ENCODE results near the gene FLT4. TPM values are rescaled to one million over a fixed set of nuclear protein-coding genes. Genes with fewer than 3 reads are reported as not detected.

The FLT4 gene
- total RNA-seq, 1 experiment from 2014 or later, result 6.3 TPM

DNA sequence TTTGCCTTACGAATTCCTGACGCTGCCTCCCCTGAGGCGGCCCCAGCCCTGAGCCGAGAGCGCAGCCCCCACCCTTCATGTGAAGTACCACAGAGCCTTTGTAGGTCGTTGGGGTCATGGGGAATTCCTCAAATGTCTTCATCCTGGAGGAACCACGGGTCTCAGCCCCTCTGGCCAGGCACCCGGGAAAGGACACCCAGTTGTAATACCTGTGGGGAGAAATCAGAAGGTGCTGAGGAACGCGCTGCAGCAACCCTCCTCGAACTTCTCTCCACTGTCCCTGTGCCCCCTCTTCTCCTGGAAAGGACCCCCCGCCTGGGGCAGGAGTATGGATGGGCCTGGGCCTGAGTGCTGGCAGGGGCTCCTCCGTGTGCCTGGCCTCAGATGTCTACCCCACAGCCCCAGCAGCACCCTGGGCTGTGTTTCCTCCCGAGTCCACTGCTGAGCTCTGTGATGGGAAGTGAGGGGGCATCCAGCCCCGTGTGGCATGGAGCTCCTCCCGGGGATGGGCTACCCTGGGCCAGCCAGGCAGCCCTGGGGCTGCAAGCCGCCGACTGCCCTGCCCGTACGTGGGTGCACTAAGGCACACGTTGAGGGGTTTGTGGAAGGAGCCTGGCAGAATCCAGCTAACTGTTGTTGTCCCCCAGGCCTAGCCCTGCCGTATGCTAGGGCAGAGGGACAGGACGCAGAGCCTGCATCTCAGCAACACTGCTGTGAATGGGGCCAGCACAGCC, 39.4 kb downstream of the FLT4 start:
- Histone ChIP-seq H4K20me1 (ENCODE audit: control insufficient read depth, insufficient read depth, insufficient read length) (no peaks in the 10 kb centered on the region), H3K14ac (ENCODE audit: insufficient read depth, low read length) (no peak overlapping the region), H3K18ac (ENCODE audit: insufficient read length, low read depth, low read length) (no peak overlapping the region), H4K8ac (replicated peaks; ENCODE audit: insufficient read length, low read depth, low read length) (no peak overlapping the region), H3K23ac (ENCODE audit: insufficient read length, low read depth, low read length) (no peak overlapping the region), H2BK120ac (ENCODE audit: low read depth, low read length, poor library complexity, severe bottlenecking) (no peak overlapping the region), H3K9ac (ENCODE audit: extremely low read depth, insufficient read length, low read length) (no peak overlapping the region), H3T11ph (ENCODE audit: low read length) (no peak overlapping the region), H3K27me3 (ENCODE audit: insufficient read depth, low read length) (no peaks in the 10 kb centered on the region), H4K5ac (ENCODE audit: insufficient read length, low read depth, low read length) (no peak overlapping the region), H2AK5ac (ENCODE audit: insufficient read length, low read length) (no peak overlapping the region), H2BK15ac (ENCODE audit: low read depth, low read length) (no peak overlapping the region), H2BK12ac (ENCODE audit: insufficient read length, low read depth, low read length) (no peak overlapping the region), H3K79me2 (ENCODE audit: insufficient read depth, low read length) (no peaks in the 10 kb centered on the region), H3K79me1 (ENCODE audit: insufficient read depth, low read depth, low read length, poor library complexity, severe bottlenecking) (no peaks in the 10 kb centered on the region), H3K56ac (ENCODE audit: insufficient read length, low read depth, low read length) (no peak overlapping the region), H2BK20ac (ENCODE audit: low read depth, low read length, poor library complexity, severe bottlenecking) (no peak overlapping the region), H3K9me3 (ENCODE audit: control insufficient read depth, low read depth, low read length) (no peaks in the 10 kb centered on the region), H4K91ac (ENCODE audit: insufficient read length, low read depth, low read length) (no peak overlapping the region), H3K23me2 (ENCODE audit: insufficient read length, low read depth, low read length, poor library complexity, severe bottlenecking) (no peaks in the 10 kb centered on the region), H3K27ac (ENCODE audit: insufficient read length, low read depth, low read length) (no peak overlapping the region), H2AFZ (ENCODE audit: low read length) (no peak overlapping the region), H3K4me2 (ENCODE audit: insufficient read depth, insufficient read length, low read length) (no peak overlapping the region), H2BK5ac (ENCODE audit: insufficient read length, low read length) (no peak overlapping the region), H3K4me1 (ENCODE audit: insufficient read depth, low read length) (no peaks in the 10 kb centered on the region), H3K4ac (ENCODE audit: low read depth, low read length) (no peak overlapping the region)
- H3K36me3 Mint-ChIP-seq (ENCODE audit: insufficient read depth in 1 of 3, low read depth in 3 of 3), result no peaks in the 10 kb centered on the region; a peak in 1 of 7 replicates
- no peak overlapping the region for H3K4me3 Mint-ChIP-seq
- no peak for DNase-seq
- H3K4me1 Mint-ChIP-seq, result no peaks in the 10 kb centered on the region; a peak in 1 of 4 replicates
- WGBS (ENCODE audit: extremely low coverage, insufficient read length, low lambda C conversion rate), result no CpG with 5 or more reads among the region's 23 CpGs
- TF ChIP-seq, protein P1, sequence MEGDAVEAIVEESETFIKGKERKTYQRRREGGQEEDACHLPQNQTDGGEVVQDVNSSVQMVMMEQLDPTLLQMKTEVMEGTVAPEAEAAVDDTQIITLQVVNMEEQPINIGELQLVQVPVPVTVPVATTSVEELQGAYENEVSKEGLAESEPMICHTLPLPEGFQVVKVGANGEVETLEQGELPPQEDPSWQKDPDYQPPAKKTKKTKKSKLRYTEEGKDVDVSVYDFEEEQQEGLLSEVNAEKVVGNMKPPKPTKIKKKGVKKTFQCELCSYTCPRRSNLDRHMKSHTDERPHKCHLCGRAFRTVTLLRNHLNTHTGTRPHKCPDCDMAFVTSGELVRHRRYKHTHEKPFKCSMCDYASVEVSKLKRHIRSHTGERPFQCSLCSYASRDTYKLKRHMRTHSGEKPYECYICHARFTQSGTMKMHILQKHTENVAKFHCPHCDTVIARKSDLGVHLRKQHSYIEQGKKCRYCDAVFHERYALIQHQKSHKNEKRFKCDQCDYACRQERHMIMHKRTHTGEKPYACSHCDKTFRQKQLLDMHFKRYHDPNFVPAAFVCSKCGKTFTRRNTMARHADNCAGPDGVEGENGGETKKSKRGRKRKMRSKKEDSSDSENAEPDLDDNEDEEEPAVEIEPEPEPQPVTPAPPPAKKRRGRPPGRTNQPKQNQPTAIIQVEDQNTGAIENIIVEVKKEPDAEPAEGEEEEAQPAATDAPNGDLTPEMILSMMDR (conservative IDR thresholded peaks at IDR 0.05), result no peak
- no peaks in the 10 kb centered on the region; the same call in 1 of the 2 replicates for H3K27me3 Mint-ChIP-seq (ENCODE audit: low read depth)
- H3K9me3 Mint-ChIP-seq, result no peaks in the 10 kb centered on the region; a peak in 1 of 5 replicates
- no peak overlapping the region; a peak in 1 of 7 replicates for H3K27ac Mint-ChIP-seq

Data from H9 (cell line).